ENCODE results near the gene PIP5K1B. TPM values are rescaled to one million over a fixed set of nuclear protein-coding genes. Genes with fewer than 3 reads are reported as not detected.

The PIP5K1B gene
- total RNA-seq, 2 donors from 2014 or later, result 3.9 to 7.1 TPM

DNA sequence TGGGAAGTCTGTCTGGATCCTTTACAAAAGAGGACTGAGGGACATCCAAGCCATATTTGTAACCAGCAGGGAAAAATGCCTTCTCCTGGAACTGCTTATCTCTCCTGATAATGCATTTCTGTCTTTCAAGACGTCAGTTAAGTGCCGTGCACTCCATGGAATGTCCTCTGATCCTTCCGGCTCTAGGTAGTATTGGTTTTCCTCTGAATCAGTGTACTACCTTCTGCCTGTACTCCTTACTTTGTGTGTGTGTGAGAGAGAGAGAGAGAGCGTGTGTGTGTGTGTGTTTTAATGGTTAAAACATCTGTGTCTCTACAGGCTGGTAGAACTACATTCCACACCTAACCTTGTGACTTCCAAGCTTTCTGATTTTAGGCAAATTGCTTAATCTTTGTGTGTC lies 89.9 kb downstream of the PIP5K1B start:
- Histone ChIP-seq H3K27me3 (replicated peaks; ENCODE audit: insufficient read depth) (no peaks in the 10 kb centered on the region), H3K36me3 (no peaks in the 10 kb centered on the region), H3K9me3 (no peaks in the 10 kb centered on the region), H3K4me1 (ENCODE audit: control insufficient read depth in 1 of 2, low read depth in 2 of 2) (peaks cover 13 to 34% of the 10 kb centered on the region in 2 donors), H3K4me3 (no peak overlapping the region), H3K27ac (no peak overlapping the region)
- no peak for TF ChIP-seq CTCF (IDR thresholded peaks at IDR 0.05)
- ATAC-seq (ENCODE audit: insufficient number of reproducible peaks, low FRiP score, low read depth), result no peak
- DNase-seq (ENCODE audit: low spot score), result no peak

- Histone ChIP-seq H3K27me3 (replicated peaks; ENCODE audit: insufficient read depth) (no peaks in the 10 kb centered on the region), H3K4me1 (ENCODE audit: control insufficient read depth in 1 of 2, low read depth in 2 of 2) (peaks cover 12 to 28% of the 10 kb centered on the region in 2 donors), H3K27ac (no peak overlapping the region), H3K9me3 (no peaks in the 10 kb centered on the region), H3K36me3 (no peaks in the 10 kb centered on the region), H3K4me3 (no peak overlapping the region)
- no peak for TF ChIP-seq CTCF (IDR thresholded peaks at IDR 0.05)
- no peak for DNase-seq (ENCODE audit: low spot score)
- no peak for ATAC-seq (ENCODE audit: insufficient number of reproducible peaks, low FRiP score, low read depth)
Measured at GRCh38 chr9:68795411-68795810, 90.4 kb downstream of the PIP5K1B start.

DNA sequence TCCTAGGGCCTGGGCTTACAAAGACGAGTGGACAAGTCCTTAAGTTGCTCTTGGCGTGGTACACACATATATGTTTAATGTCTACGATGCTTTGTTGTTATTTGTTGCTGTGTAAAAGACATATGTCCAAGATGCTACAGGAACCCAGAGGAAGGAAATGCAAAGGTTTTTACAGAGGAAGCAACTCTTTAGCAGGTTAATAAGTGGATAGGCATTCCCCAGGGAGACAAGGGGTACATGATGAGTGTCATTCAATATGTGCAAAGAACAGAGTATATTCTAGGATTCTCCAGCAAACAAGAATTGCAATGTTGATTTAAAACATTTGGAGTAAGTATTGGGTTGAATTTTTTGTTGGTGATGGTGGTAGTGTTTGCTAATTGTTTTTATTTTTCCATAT lies 92.1 kb downstream of the PIP5K1B start:
- Histone ChIP-seq H3K4me1 (ENCODE audit: control insufficient read depth in 1 of 2, low read depth in 2 of 2) (peaks cover 7 to 13% of the 10 kb centered on the region in 2 donors), H3K27me3 (replicated peaks; ENCODE audit: insufficient read depth) (no peaks in the 10 kb centered on the region), H3K36me3 (no peaks in the 10 kb centered on the region), H3K27ac (no peak overlapping the region), H3K4me3 (no peak overlapping the region), H3K9me3 (no peaks in the 10 kb centered on the region)
- ATAC-seq (ENCODE audit: insufficient number of reproducible peaks, low FRiP score, low read depth), result no peak
- TF ChIP-seq CTCF (IDR thresholded peaks at IDR 0.05), result no peak
- DNase-seq (ENCODE audit: low spot score), result no peak

- Histone ChIP-seq H3K4me1 (ENCODE audit: control insufficient read depth in 1 of 2, low read depth in 2 of 2) (peaks cover 7 to 26% of the 10 kb centered on the region in 2 donors), H3K9me3 (no peaks in the 10 kb centered on the region), H3K36me3 (no peaks in the 10 kb centered on the region), H3K4me3 (no peak overlapping the region), H3K27ac (no peak overlapping the region), H3K27me3 (replicated peaks; ENCODE audit: insufficient read depth) (no peaks in the 10 kb centered on the region)
- DNase-seq (ENCODE audit: low spot score) (no peak), ATAC-seq (ENCODE audit: insufficient number of reproducible peaks, low FRiP score, low read depth) (no peak)
- TF ChIP-seq CTCF (IDR thresholded peaks at IDR 0.05), result no peak
Measured at GRCh38 chr9:68798423-68798822, 93.4 kb downstream of the PIP5K1B start.

DNA sequence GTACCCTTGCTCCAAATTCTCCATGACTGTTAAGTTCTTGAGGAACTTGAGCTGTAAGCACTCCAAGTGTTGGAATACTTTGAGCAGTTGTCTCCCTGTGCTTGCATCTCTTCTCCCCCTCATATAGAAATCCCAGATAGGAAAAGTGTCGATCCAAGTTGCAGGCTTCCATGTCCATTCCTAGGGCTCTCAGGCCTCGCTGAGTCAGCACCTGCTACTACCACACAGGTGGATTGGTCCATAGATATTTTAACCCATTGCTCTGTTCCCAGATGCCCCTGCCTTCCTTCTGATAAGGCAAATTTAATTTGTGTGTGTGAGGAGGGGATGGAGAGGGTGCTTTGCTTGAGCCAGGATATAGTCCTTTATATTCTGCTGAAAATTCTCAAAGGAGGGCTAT lies 95.8 kb downstream of the PIP5K1B start:
- H3K4me1 ChIP-seq (ENCODE audit: control insufficient read depth in 1 of 2, low read depth in 2 of 2), result peaks cover 4 to 32% of the 10 kb centered on the region in 2 donors
- no peak for DNase-seq (ENCODE audit: low spot score)
- no peak for ATAC-seq (ENCODE audit: insufficient number of reproducible peaks, low FRiP score, low read depth)
- H3K27me3 ChIP-seq (replicated peaks; ENCODE audit: insufficient read depth), result no peaks in the 10 kb centered on the region
- TF ChIP-seq CTCF (IDR thresholded peaks at IDR 0.05), result no peak
- H3K27ac ChIP-seq, result no peak overlapping the region
- H3K4me3 ChIP-seq, result no peak overlapping the region
- H3K36me3 ChIP-seq, result no peaks in the 10 kb centered on the region
- no peaks in the 10 kb centered on the region for H3K9me3 ChIP-seq
